TTC549 (cell line): Measurements from ENCODE around the gene C6orf118.

Experiments used
- FAIRE-seq: peaks from 2 replicates; lab custom pipeline; 2012; peaks lifted over from hg19 to GRCh38; lab: Jason Lieb, UNC

The C6orf118 gene

DNA sequence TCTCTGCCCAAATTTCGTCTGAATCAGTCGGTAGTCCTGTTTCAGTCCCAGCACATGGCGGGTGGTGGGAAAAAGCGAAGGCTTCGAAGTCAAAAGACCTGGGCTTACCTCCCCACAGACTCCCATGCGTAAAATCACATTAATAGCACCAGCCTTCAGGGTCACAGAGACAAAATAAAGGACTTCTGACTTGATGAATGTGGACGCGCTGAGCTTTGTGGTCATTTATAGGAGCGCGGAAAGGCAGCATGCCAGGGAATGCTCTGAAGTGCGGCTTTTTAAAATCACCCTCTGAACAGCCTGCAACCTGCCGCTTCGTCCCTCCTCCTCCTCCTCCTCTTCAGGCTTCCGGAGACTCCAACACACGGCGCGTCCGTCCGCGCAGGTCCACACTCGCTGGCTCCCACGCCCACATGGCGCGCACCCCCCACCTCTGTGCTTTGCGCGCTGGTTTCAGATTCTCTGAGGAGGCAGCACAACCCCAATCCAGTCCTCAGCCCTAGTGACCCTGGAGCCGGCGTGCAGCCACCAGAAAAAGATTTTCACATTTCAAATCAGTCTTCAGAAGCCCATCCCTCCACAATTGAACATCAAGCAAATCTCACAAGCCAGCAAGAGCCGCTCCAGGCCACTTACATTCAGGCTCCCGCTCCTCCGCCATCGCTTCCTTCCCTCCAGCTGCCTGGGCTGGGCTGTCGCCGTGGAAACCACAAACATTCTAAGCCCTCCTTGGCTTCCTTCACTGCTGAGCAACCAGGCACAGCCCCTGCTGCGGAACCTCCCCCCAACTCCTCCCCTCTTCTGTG lies at the start of gene C6orf118:
TSS of gene C6orf118 (minus strand) at position 680 of the 806 bp plus-strand sequence. CDS start at position 661, 19 bp downstream.
- no peak for FAIRE-seq

GRCh38 chr6:165345700-165346099 lies 36.3 kb upstream of the C6orf118 start:
- no peak for FAIRE-seq

DNA sequence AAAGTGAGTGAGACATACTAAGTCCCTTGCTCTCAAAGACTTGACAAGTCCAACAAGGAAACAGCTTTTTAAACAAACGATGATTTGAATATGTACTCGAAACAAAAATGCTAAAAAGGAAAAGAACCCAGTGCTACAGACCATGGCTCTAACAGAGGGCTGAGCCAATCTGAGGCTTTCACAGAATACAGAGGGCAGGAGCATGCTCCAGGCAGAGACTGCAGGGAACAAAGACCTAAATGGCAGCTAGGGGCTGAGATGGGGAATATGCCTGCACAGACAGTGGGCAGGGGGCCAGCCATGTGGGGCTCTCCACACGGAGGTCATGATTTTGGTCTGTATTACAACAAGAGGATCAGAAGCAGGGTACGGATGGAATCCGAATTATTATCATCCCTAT lies 31.1 kb upstream of the C6orf118 start:
- FAIRE-seq, result no peak

- no peak for FAIRE-seq
Measured at GRCh38 chr6:165325609-165326008, 16.2 kb upstream of the C6orf118 start.

- no peak for FAIRE-seq
Measured at GRCh38 chr6:165321555-165322145, 12.2 kb upstream of the C6orf118 start.

GRCh38 chr6:165321150-165321549 lies 11.7 kb upstream of the C6orf118 start:
- no peak for FAIRE-seq

DNA sequence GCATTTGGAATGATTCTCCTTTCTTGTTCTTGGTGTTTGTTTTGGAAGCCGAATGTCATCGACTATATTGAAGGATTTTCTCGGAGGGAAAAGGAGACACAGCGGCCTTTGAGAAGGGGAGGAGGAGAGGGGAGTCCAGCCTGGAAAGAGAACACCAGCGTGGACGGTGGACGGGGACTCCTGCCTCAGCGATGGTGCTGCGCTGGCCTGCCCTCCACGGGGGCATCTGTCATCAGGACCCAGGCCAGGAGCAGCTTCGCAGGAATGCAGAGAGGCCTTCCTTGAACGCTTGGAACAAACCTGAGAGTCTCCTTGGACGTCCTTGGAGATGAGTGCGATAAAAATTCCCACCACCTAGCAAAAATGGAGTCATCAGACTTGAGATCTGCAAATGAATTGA lies 8.3 kb upstream of the C6orf118 start:
- no peak for FAIRE-seq

DNA sequence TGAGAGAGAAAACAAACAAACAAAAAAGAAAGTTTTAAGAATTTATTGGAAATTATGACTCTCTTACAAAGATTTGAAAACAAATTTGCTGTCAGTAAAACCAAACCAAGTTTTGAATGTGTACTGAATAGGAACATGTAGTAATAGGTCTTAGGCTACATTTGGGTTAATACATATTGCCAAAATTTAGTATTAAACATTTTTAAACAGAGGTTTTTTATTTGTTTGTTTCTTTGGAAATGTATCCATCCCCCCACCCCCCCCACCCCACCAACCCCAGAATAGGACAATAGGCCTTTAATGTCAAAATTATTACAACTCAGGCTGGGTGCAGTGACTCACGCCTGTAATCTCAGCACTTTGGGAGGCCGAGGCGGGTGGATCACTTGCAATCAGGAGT lies 2.5 kb downstream of the C6orf118 start:
- FAIRE-seq, result no peak

DNA sequence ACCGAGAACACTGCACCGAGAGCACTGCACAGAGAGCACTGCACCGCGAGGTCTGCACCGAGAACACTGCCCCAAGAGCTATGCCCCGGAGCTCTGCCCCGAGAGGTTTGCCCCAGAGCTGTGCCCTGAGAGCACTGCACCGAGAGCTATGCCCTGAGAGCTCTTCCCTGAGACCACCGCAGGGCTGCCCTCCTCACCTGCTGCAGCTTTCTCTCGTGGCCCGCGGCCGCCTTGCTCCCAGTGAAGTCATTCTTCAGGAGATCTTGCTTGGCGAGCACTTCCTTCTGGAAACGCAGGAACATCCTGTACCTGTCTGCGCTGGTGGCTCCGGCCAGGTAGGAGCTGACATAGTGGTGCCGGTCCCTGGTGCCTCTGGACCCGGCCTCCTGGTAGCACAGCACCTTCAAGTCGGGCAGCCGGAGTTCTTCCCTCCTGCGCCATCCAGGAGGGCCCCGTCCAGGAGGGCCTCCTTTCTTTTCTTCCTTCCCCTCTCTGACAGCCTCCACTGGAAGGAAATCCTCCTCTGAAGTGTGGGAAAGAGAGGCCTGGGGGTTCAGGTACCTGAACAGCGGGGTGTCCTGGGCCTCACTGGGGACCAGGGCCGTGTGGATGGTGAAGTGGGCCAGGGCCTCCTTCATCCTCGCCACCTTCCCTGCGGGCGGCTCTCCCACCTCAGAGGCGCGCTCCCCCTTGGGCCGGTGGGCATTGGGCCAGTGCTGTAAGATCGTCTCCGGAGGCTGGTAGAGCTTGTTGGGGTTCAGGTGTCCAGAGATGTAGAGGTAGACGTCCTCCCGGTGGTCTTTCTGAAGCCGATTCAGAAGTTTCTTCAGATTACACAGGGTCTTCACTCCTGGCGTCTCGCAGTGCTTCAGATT lies 7.8 kb downstream of the C6orf118 start:
- FAIRE-seq, result no peak

DNA sequence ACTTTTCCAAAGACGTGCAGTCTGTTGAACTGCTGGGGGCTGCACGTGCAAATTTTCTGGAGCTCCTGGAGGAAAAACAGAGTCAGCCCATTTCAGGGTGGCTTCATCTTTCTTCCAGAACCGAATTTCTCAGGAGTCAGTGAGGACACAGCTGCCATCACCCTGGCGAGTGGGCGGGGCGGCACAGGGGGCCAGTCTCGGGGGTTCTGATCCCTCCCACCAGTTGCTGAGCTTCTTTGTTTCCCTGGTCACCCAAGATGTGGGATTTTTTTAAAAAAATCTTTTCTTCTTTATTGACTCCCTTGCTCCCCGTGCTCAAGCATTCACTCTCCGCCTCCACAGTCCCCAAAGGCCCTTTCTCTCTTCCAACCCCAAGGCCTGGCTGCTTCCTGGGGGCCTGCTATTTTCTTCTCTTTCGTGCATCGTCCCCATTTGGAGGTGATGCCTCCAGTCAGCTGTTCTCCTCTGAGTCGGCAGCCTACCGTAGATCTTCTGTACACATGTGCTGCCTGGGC lies 8.9 kb downstream of the C6orf118 start:
- no peak for FAIRE-seq

DNA sequence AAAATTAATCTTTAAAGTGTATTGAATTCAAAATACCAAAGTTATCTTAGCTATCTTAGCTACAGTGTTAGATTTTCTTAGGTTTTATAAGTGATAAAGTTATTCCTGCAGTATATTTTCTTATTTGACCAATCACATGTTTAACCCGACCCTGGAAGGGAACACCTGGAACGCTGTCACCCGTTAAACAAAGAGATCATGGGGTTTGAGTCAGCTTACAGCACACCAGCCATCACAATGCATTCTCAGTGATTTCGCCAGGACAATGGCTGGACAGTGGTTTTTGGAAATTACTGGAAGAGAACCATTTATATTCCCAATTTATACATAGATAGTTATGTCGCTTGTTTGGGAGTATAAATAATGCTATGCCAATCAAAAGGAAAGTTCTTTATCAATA lies 10.5 kb downstream of the C6orf118 start:
- no peak for FAIRE-seq

GRCh38 chr6:165298402-165298801 lies 11.0 kb downstream of the C6orf118 start:
- no peak for FAIRE-seq

GRCh38 chr6:165292657-165293056 lies 16.7 kb downstream of the C6orf118 start:
- no peak for FAIRE-seq

GRCh38 chr6:165274611-165275010 lies 34.8 kb downstream of the C6orf118 start:
- no peak for FAIRE-seq

DNA sequence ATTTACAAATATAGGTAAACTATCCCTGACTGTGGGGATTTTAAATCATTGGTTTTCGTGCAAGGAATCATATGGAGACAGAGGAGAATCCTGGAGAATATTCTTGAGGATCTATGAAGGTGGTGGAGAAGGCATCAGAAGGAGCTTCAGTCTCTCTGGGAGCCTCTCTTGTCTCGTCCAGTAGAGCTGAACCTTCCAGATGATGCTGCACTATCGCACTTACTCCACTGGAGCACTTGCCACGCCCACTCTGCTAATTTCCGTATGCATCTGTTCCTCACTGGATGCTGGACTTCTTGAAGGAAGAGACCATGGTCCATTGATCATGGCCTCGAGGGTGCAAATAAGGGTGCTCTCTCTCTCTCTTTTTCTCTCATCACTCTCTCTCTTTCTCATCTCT lies 36.8 kb downstream of the C6orf118 start:
- FAIRE-seq, result no peak

DNA sequence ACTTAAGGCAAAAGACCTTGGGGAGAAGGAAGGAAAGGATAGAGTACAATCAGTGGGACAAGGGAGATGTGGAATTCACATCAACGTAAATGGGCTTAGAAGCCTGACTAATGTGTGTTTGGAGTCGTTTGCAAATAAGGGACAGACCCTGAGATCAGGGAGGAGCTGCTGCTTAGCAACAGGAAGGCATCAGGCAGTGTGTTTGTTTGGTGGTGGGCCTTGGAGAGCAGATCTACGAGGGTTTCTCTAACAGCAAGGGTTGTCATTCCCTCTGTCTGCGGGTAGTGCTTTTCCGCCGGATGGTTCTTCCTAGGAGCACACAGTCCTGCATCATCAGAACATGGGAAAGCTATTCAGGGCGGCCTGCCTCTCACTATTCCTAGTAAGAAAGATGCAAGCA lies 40.4 kb downstream of the C6orf118 start:
- no peak for FAIRE-seq

- FAIRE-seq, result no peak
Measured at GRCh38 chr6:165266621-165267020, 42.8 kb downstream of the C6orf118 start.

DNA sequence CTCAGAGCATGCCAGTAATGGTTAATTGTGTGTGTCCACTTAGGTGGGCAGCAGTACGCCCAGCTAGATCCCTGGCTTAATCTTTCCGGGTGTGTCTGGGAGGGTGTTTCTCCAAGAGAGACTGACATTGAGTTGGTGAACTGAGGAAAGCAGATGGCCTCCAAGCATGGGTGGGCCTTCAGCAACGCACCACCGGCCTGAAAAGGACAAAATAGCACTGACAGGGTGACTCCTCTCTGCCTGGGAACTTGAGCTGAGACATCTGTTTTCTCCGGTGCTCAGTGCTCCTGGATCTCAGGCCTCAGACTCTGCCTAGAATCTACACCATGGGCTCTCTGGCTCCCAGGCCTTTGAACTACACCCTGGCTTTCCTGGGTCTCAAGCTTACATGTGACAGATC lies 43.2 kb downstream of the C6orf118 start:
- FAIRE-seq, result no peak

GRCh38 chr6:165260462-165260861 lies 48.9 kb downstream of the C6orf118 start:
- FAIRE-seq, result no peak

DNA sequence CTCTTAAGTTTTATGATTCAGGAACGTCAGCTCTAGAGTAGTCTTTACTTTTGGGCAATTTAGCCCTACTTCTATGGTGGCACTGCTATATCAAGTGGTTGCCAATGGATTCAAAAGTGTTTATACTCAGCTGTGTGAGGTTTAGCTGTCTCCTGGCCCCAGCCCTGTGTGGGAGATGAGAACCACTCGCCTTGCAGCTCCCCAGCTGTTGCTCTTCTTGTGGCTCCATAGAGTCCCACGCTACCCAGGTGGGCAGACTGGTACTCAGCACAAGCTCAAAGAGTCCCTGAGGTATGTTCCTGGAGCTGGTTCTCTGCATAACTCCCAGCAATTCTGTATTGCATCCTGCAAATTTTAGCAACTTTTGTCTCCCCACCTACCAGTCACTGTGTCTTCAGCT lies 59.6 kb downstream of the C6orf118 start:
- FAIRE-seq, result no peak

- no peak for FAIRE-seq
Measured at GRCh38 chr6:165245701-165246100, 63.7 kb downstream of the C6orf118 start.

DNA sequence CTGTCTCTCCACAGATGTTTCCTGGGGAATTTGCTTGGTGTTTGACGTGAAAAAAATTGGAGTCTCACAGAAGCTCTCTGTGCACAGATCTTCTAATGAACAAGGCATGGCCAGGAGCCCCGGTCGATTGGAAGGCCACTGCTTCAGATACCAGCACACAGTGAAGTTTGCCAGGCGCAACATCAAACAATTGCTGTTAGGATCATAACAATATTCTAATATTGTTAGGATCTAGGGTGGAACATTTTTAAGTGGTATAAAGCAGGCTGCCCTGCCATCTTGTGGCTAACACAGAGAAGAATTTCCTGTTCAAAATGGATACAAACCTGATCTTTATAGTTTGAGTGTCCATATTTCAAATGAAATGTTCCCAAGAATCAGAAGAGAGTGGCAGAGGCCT lies 64.1 kb downstream of the C6orf118 start:
- FAIRE-seq, result no peak
